NOMO-1 treated with dmso at 0.1 percent for 144 hours (cell line): ENCODE results near the gene HIC1.

Experiments used
- DNase-seq: peaks from one replicate; lab custom pipeline; 2025; ENCODE audit not compliant: unreplicated experiment; lab: John Stamatoyannopoulos, UW

The HIC1 gene

DNA sequence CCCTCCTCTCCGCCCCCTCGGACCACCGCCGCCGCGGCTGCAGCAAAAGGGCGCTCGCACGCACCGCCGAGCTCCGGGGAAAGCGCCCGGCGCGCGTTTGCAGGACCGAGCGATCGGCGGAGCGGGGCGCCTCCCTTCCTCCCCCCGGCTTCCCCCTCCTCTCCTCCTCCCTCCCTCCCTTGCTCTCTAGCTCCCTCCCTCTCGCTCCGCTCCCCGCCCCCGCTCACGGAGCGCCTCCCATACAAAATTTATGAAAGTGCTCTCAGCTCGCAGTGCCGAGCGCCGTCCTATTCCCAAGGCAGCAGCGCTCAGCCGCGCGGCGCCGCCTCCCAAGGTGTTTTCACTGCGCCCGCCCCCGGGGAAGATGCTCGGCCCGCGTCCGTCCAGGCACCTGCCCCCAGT lies 29.7 kb upstream of the HIC1 start, which contains the start of gene RTN4RL1:
TSS of gene RTN4RL1 (minus strand) at position 115 of the 402 bp plus-strand sequence. CDS start 469 bp downstream, outside the sequence.
- DNase-seq, result peak; percentile 18

GRCh38 chr17:2025622-2026309 lies 29.1 kb upstream of the HIC1 start:
- DNase-seq, result no peak

DNA sequence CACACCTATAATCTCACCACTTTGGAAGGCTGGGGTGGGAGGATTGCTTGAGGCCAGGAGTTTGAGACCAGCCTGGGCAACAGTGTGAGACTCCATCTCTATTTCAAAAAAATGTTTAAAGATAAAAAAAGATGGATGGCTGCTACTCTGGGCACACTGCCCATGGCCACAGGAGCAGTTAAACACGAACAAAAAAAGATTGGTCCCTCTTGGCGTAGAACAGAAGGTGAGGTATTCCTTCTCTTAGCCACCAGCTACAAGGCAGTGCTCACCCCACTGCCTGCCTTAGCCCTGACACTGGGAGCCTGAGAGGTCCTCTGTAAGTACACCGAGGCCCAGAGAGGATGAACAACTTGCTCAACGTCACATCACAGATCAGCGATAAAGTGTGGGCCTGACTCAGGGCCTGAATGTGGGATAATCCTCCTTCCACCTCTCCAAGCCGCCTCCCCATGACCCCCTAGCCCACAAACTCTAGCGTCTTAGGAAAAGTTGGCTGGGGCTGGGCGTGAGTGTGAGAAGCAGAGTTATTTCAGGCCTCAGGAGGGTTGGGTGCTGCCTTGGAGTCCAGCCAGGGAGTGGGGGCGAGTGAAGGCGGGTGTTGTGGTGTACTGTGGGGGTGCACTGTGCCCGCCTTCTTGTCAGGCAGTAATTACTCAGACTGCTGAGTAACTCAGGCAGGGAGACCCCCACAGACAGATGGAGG lies 27.2 kb upstream of the HIC1 start:
- no peak for DNase-seq

DNA sequence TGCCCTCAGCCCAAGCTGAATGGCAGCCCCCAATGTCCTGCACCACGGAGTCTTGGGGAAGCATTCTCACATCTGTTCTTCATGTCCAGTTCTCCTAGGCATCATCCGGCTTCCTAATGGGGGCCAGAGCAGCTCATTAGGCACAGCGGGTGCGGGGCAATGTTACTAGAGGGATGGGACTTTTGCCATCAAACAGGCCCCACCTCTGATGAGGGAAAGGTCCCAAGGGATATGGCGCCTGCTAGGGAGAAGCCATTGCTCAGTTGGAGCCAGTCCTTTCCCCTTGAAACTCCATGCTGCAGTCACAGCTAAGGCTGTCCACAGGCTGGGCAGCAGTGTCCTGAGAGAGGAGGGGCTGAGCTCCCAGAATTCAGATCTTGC lies 26.7 kb upstream of the HIC1 start:
- no peak for DNase-seq

DNA sequence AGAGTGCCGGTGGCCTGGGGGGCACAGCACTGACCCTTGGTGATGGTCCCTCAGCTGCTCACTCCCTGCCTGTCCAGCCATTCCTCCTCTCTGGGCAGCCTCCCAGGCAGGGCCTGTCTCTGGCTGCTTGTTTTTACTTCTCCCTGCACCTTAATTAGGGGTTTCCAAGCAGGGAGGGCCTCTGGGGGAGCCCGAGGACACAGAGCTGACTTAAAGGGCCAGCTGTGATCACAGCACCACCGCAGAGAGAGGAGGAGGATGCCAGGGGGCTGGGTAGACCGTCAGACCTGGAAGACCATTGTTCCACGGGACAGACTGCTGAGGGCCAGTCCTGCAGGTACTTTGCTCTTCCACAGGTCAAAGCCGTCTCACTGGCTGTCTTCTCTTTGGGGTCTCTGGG lies 26.2 kb upstream of the HIC1 start:
- DNase-seq, result no peak

DNA sequence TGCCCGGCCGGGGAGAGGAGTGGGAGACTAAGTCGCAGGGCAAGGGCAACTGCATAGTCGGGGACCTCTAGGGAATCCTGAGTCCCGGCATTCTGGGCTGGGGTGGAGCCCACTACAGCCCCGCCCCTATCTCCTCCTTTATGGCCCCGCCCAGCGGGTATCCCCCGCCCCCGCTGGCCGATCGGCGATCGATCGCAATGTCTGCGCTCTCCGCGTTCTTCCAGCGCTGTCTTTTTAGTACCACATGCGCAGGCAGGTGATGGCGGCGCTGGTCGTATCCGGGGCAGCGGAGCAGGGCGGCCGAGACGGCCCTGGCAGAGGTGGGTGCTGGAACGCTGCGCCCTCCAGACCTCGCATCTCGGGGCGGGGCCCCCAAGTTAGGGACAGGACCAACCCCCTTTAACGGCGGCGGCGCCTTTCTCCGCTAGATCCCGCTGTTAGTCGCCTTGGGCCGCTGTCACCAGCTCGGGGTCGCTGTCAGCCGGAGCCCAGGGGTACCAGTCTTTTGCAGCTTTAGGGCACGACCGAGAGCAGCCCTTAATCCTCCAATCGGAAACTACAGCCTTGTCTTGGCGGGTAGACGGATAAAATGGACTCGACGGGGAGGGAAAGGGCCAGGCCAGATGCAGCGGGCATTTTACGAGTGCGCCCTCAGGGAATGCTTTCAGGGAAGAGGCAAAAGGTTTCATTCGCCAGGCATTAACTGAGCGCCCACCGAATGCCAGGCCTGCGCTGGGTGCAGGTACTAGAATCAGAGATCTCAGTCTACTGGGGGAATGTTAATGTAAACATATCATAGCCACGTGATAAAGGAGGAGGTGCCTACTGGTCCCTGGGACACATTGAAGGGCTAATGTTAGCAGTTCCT lies 24.8 kb upstream of the HIC1 start, which contains the start of gene DPH1:
TSS of gene DPH1 (plus strand) at position 243 of the 868 bp plus-strand sequence. CDS start at position 260, 17 bp downstream.
- peak; percentile 73 for DNase-seq

GRCh38 chr17:2030779-2031163 lies 24.1 kb upstream of the HIC1 start:
- no peak for DNase-seq

DNA sequence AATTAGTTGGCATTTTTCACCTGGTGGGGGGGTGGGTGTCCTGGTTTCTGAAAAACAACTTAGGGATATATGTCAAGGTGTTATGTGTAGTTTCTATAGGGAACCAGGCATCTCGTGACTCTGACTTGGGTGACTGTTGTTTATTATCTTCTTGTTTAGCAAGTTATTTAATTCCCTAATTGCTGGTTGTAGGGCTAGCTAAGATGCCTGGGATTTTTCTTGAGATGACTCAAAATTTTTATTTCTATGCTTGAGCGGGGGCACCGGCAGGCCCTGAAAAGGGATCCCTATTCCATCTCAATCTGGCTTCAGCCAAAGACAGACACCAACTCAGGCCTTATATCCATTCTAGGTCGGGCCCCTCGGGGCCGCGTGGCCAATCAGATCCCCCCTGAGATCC lies 21.8 kb upstream of the HIC1 start:
- DNase-seq, result no peak

GRCh38 chr17:2034157-2034556 lies 20.7 kb upstream of the HIC1 start:
- no peak for DNase-seq

- no peak for DNase-seq
These were observed 19.9 kb upstream of the HIC1 start for GRCh38 chr17:2034806-2035540.

GRCh38 chr17:2035541-2036488 lies 19.1 kb upstream of the HIC1 start:
- no peak for DNase-seq

- no peak for DNase-seq
These were observed 17.7 kb upstream of the HIC1 start for GRCh38 chr17:2037155-2037554.

GRCh38 chr17:2040219-2040827 lies 14.6 kb upstream of the HIC1 start:
- DNase-seq, result no peak

GRCh38 chr17:2040942-2041560 lies 13.9 kb upstream of the HIC1 start:
- DNase-seq, result no peak

- DNase-seq, result peak; percentile 90
These were observed 13.1 kb upstream of the HIC1 start, which contains the start of gene OVCA2 for GRCh38 chr17:2041561-2042389. OVCA2 (plus strand) TSS chr17:2042022; CDS start chr17:2042048, 26 bp downstream.

- no peak for DNase-seq
These were observed 12.5 kb upstream of the HIC1 start for GRCh38 chr17:2042390-2042847.

DNA sequence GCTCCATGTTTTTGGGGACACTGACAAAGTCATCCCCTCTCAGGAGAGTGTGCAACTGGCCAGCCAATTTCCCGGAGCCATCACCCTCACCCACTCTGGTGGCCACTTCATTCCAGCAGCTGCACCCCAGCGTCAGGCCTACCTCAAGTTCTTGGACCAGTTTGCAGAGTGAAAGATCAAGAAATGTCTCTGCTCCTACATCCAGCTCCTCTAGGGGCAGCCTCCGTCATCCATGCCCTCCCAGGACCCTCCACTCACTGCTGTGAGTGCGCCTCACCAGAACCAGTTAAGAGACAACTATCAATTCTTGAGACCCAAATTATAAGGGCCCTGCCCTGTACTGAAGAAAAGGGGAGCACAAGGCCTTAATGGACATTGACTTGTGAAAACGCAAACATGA lies 12.0 kb upstream of the HIC1 start:
- DNase-seq, result no peak

- no peak for DNase-seq
These were observed 11.1 kb upstream of the HIC1 start for GRCh38 chr17:2043785-2044184.
